Parathyroid adenoma (tissue), 2 donors: ENCODE measurements around the gene SGMS1.
"Not testable (repeated sequence)": the region's sequence is repeated elsewhere in the genome, so short reads cannot be mapped to it uniquely, and the experiment has no call there.

ENCODE experiments used
- H2AFZ ChIP-seq: fragments of 300-600 bp; sonication (generic); one replicate; pipeline ENCODE4 v1.7.0; 2017; ENCODE audit warnings: antibody characterized with exemption, mild to moderate bottlenecking
- H3K27ac ChIP-seq: fragments of 300-600 bp; sonication (generic); one replicate; pipeline ENCODE4 v1.7.0; 2017
- H3K27me3 ChIP-seq: fragments of 300-600 bp; sonication (generic); one replicate; pipeline ENCODE4 v1.7.0; 2017; ENCODE audit warnings: low read length; ENCODE audit not compliant: control insufficient read depth, insufficient read depth
- H3K36me3 ChIP-seq: fragments of 300-600 bp; sonication (generic); one replicate; pipeline ENCODE4 v1.7.0; 2017; ENCODE audit warnings: low read length; ENCODE audit not compliant: control insufficient read depth, insufficient read depth
- H3K4me1 ChIP-seq: fragments of 300-600 bp; sonication (generic); one replicate; pipeline ENCODE4 v1.7.0; 2017; ENCODE audit warnings: control low read depth
- H3K4me2 ChIP-seq: fragments of 300-600 bp; sonication (generic); one replicate; pipeline ENCODE4 v1.7.0; 2017; ENCODE audit warnings: low read length
- H3K4me3 ChIP-seq: fragments of 300-600 bp; sonication (generic); one replicate; pipeline ENCODE4 v1.7.0; 2017; ENCODE audit warnings: low read depth, low read length
- H3K79me2 ChIP-seq: fragments of 300-600 bp; sonication (generic); one replicate; pipeline ENCODE4 v1.7.0; 2017; ENCODE audit warnings: control low read depth
- H3K9ac ChIP-seq: fragments of 300-600 bp; sonication (generic); one replicate; pipeline ENCODE4 v1.7.0; 2017; ENCODE audit warnings: mild to moderate bottlenecking
- H3K9me3 ChIP-seq: fragments of 300-600 bp; sonication (generic); one replicate; pipeline ENCODE4 v1.7.0; 2017; ENCODE audit warnings: low read length; ENCODE audit not compliant: control insufficient read depth
- TF ChIP-seq, protein P1 (sequence below): fragments of 300-600 bp; sonication (generic); IDR thresholded peaks from one replicate; pipeline ENCODE4 v1.7.0; 2017; ENCODE audit warnings: antibody characterized with exemption, mild to moderate bottlenecking
- donor health status: primary hyperparathyroidism.

The SGMS1 gene

DNA sequence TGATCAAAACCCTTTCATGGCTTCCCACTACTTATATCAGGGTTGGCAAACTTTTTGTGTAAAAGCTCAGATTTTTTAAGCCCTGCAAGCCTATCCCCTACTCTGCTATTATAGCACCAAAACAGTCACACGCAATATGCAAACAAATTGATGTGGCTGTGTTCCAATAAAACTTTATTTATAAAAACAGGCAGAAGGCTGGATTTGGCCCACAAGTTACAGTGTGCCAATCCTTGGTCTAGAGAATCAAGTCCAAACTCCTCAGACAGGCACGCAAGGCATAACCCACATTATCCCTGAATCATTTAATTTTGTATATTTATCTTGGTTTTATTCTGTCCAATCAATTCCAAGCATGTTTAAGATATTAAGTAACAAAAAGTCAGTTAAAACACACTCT lies 71.9 kb downstream of the SGMS1 start:
- TF ChIP-seq, protein P1, sequence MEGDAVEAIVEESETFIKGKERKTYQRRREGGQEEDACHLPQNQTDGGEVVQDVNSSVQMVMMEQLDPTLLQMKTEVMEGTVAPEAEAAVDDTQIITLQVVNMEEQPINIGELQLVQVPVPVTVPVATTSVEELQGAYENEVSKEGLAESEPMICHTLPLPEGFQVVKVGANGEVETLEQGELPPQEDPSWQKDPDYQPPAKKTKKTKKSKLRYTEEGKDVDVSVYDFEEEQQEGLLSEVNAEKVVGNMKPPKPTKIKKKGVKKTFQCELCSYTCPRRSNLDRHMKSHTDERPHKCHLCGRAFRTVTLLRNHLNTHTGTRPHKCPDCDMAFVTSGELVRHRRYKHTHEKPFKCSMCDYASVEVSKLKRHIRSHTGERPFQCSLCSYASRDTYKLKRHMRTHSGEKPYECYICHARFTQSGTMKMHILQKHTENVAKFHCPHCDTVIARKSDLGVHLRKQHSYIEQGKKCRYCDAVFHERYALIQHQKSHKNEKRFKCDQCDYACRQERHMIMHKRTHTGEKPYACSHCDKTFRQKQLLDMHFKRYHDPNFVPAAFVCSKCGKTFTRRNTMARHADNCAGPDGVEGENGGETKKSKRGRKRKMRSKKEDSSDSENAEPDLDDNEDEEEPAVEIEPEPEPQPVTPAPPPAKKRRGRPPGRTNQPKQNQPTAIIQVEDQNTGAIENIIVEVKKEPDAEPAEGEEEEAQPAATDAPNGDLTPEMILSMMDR, result no peak
- no peak overlapping the region for H2AFZ ChIP-seq
- no peak overlapping the region for H3K4me3 ChIP-seq
- no peaks in the 10 kb centered on the region for H3K9me3 ChIP-seq
- no peaks in the 10 kb centered on the region for H3K27me3 ChIP-seq
- no peak overlapping the region for H3K4me2 ChIP-seq
- H3K9ac ChIP-seq, result no peak overlapping the region
- H3K4me1 ChIP-seq, result peaks cover 46% of the 10 kb centered on the region
- no peak overlapping the region for H3K27ac ChIP-seq
- H3K36me3 ChIP-seq, result no peaks in the 10 kb centered on the region
- H3K79me2 ChIP-seq, result peaks cover 61% of the 10 kb centered on the region

DNA sequence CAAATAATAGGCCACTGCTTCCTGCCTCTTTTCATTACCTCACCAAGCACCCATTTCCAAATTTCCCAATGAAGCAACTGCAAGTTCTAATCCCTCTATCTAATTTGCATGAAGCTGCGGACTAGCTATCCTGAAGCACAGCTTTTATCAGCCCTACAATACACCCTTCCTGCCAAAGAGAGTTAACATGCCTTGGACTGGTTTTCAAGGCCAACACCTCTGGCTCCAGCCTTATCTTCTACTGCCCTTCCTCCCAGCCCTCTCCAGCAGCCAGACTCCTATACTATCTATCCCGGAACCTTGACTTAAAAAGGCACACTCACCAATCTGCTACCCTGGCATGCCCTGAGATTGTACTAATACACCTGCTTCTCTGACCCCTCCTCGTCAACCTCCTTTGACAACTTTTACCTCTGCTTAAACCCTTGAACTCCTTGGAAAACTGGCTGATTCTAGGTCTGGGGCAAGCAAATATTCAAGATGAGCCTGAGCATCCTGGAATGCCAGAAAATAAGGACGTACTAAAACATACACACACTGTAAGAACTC lies 73.4 kb downstream of the SGMS1 start:
- H3K9me3 ChIP-seq, result no peaks in the 10 kb centered on the region
- no peak overlapping the region for H2AFZ ChIP-seq
- H3K27ac ChIP-seq, result no peak overlapping the region
- peaks cover 40% of the 10 kb centered on the region for H3K4me1 ChIP-seq
- no peak overlapping the region for H3K9ac ChIP-seq
- no peak overlapping the region for H3K4me2 ChIP-seq
- no peak overlapping the region for H3K4me3 ChIP-seq
- no peaks in the 10 kb centered on the region for H3K36me3 ChIP-seq
- no peaks in the 10 kb centered on the region for H3K27me3 ChIP-seq
- TF ChIP-seq, protein P1, result no peak
- H3K79me2 ChIP-seq, result peaks cover 67% of the 10 kb centered on the region

DNA sequence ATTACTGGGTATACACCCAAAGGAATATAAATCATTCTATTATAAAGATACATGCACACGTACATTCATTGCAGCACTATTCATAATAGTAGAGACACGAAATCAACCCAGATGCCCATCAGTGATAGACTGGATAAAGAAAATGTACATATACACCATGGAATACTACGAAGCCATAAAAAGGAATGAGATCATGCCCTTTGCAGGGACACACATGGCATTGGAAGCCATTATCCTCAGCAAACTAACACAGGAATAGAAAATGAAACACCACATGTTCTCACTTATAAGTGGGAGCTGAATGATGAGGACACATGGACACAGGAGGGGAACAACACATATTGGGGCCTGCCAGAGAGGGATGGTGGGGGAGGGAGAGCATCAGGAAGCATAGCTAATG lies 74.6 kb downstream of the SGMS1 start:
- H3K4me3 ChIP-seq, H3K27ac ChIP-seq: not testable (repeated sequence)
- peaks cover 41% of the 10 kb centered on the region for H3K4me1 ChIP-seq

DNA sequence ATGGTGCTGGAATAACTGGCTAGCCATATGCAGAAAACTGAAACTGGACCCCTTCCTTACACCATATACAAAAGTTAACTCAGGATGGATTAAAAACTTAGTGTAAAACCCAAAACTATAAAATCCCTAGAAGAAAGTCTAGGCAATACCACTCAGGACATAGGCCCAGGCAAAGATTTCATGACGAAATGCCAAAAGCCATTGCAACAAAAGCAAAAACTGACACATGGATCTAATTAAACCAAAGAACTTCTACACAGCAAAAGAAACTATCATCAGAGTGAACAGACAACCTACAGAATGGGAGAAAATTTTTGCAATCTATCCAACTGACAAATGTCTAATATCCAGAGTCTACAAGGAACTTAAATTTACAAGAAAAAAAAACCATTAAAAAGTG lies 75.3 kb downstream of the SGMS1 start:
- H3K27ac ChIP-seq, H2AFZ ChIP-seq, H3K27me3 ChIP-seq, H3K9me3 ChIP-seq, H3K4me2 ChIP-seq, H3K4me3 ChIP-seq, H3K36me3 ChIP-seq, H3K9ac ChIP-seq: not testable (repeated sequence)
- Histone ChIP-seq H3K4me1 (peaks cover 41% of the 10 kb centered on the region), H3K79me2 (peaks cover 86% of the 10 kb centered on the region)

More for the DNA sequence above, 74.6 kb downstream of the SGMS1 start:
- not testable (repeated sequence) for H3K36me3 ChIP-seq, H3K4me2 ChIP-seq, H3K27me3 ChIP-seq, H3K9me3 ChIP-seq, H3K9ac ChIP-seq, H2AFZ ChIP-seq
- peaks cover 79% of the 10 kb centered on the region for H3K79me2 ChIP-seq

DNA sequence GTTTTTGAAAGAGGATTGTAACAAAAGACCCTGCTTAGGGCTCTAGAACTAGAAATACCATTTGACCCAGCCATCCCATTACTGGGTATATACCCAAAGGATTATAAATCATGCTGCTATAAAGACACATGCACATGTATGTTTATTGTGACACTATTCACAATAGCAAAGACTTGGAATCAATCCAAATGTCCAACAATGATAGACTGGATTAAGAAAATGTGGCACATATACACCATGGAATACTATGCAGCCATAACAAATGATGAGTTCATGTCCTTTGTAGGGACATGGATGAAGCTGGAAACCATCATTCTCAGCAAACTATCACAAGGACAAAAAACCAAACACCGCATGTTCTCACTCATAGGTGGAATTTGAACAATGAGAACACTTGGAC lies 77.5 kb downstream of the SGMS1 start:
- not testable (repeated sequence) for H3K9ac ChIP-seq, H3K4me2 ChIP-seq, H3K4me3 ChIP-seq, H3K36me3 ChIP-seq, H3K27ac ChIP-seq, H3K27me3 ChIP-seq, H3K9me3 ChIP-seq, H2AFZ ChIP-seq
- Histone ChIP-seq H3K79me2 (peaks cover 87% of the 10 kb centered on the region), H3K4me1 (peaks cover 42% of the 10 kb centered on the region)

DNA sequence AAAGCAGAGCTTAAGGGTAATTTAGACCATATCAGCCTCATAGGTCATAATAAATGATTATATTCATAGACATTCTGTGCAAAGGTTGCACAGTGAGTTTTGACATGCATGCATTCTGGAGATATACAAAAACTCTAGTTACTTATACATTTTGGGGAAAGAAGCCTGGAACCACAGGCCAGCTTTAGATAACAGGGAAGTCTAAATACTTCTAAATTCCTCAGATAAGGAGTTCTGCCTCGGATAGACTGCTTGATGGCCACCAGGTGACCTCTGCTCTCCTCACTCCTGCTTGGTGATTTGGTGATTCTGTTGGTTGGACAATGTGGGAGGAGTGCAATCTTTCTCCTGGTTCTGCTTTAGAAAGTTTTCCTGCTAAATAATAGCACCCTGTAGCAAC lies 77.9 kb downstream of the SGMS1 start:
- Histone ChIP-seq H3K79me2 (peaks cover 87% of the 10 kb centered on the region), H3K9me3 (no peaks in the 10 kb centered on the region), H3K27ac (no peak overlapping the region), H3K27me3 (no peaks in the 10 kb centered on the region), H2AFZ (no peak overlapping the region), H3K4me1 (peaks cover 40% of the 10 kb centered on the region), H3K9ac (no peak overlapping the region), H3K4me3 (no peak overlapping the region), H3K36me3 (no peaks in the 10 kb centered on the region), H3K4me2 (no peak overlapping the region)
- TF ChIP-seq, protein P1, result no peak
